Nephron (organoid): Measurements from ENCODE around the gene DNMT1.
A peak's percentile ranks its signal among the peaks of the same experiment; 100 is the strongest.

Experiments
- H3K27ac Mint-ChIP-seq, 3 experiments: 2 replicates each; pipeline ENCODE4 v1.8.0; 2020; ENCODE audit warnings: mixed read lengths in 3 of 3, mild to moderate bottlenecking in 2 of 3, moderate library complexity in 1 of 3
- H3K27me3 Mint-ChIP-seq: 2 replicates; pipeline ENCODE4 v1.8.0; 2021; ENCODE audit warnings: low read depth, mild to moderate bottlenecking, moderate library complexity, mixed read lengths
- H3K36me3 Mint-ChIP-seq: 2 replicates; pipeline ENCODE4 v1.8.0; 2020; ENCODE audit warnings: low read depth, mixed read lengths
- H3K4me1 Mint-ChIP-seq: 2 replicates; pipeline ENCODE4 v1.8.0; 2020; ENCODE audit warnings: mixed read lengths
- H3K4me3 Mint-ChIP-seq, 3 experiments: 2 replicates each; pipeline ENCODE4 v1.8.0; 2020; ENCODE audit warnings: mild to moderate bottlenecking in 3 of 3, mixed read lengths in 3 of 3, moderate library complexity in 2 of 3
- H3K9me3 Mint-ChIP-seq: 2 replicates; pipeline ENCODE4 v1.8.0; 2020; ENCODE audit warnings: mixed read lengths
- CTCF ChIP-seq, 3 experiments: fragments of 200-600 bp; sonication (generic); IDR thresholded peaks; one replicate each; pipeline ENCODE4 v1.5.0; 2021; ENCODE audit warnings: antibody characterized with exemption in 3 of 3; ENCODE audit not compliant: unreplicated experiment in 3 of 3

The DNMT1 gene

GRCh38 chr19:10113592-10113963 lies 81.2 kb downstream of the DNMT1 start:
- no peak overlapping the region for H3K27ac Mint-ChIP-seq
- no peaks in the 10 kb centered on the region for H3K4me1 Mint-ChIP-seq
- peaks cover 27% of the 10 kb centered on the region for H3K36me3 Mint-ChIP-seq
- TF ChIP-seq CTCF (IDR thresholded peaks at IDR 0.05; ENCODE audit: unreplicated experiment in 3 of 3), result no peak
- H3K27me3 Mint-ChIP-seq, result no peaks in the 10 kb centered on the region
- H3K9me3 Mint-ChIP-seq, result no peaks in the 10 kb centered on the region
- H3K4me3 Mint-ChIP-seq, result no peak overlapping the region

GRCh38 chr19:10112895-10113591 lies 81.7 kb downstream of the DNMT1 start:
- H3K4me3 Mint-ChIP-seq, result peak overlapping the region in 1 of 3 experiments; percentile 17
- TF ChIP-seq CTCF (IDR thresholded peaks at IDR 0.05; ENCODE audit: unreplicated experiment in 3 of 3), result peak; percentile 40 to 56 (median 50)
- H3K36me3 Mint-ChIP-seq, result peaks cover 27% of the 10 kb centered on the region
- H3K27ac Mint-ChIP-seq, result peak overlapping the region in 1 of 3 experiments; percentile 27
- no peaks in the 10 kb centered on the region for H3K4me1 Mint-ChIP-seq
- H3K27me3 Mint-ChIP-seq, result no peaks in the 10 kb centered on the region
- no peaks in the 10 kb centered on the region for H3K9me3 Mint-ChIP-seq

- peaks cover 26% of the 10 kb centered on the region for H3K36me3 Mint-ChIP-seq
- H3K9me3 Mint-ChIP-seq, result no peaks in the 10 kb centered on the region
- peak overlapping the region in 1 of 3 experiments; percentile 11 for H3K4me3 Mint-ChIP-seq
- no peaks in the 10 kb centered on the region for H3K27me3 Mint-ChIP-seq
- H3K4me1 Mint-ChIP-seq, result peaks cover 2% of the 10 kb centered on the region
- TF ChIP-seq CTCF (IDR thresholded peaks at IDR 0.05; ENCODE audit: unreplicated experiment in 3 of 3), result no peak
- H3K27ac Mint-ChIP-seq, result no peak overlapping the region
Observed at GRCh38 chr19:10112037-10112761, 82.6 kb downstream of the DNMT1 start.

- H3K36me3 Mint-ChIP-seq, result peaks cover 29% of the 10 kb centered on the region
- no peak for TF ChIP-seq CTCF (IDR thresholded peaks at IDR 0.05; ENCODE audit: unreplicated experiment in 3 of 3)
- H3K4me3 Mint-ChIP-seq, result peak within 1 kb of the TSS in 2 of 3 experiments; percentile 11 to 36
- no peaks in the 10 kb centered on the region for H3K27me3 Mint-ChIP-seq
- H3K4me1 Mint-ChIP-seq, result peaks cover 7% of the 10 kb centered on the region
- H3K27ac Mint-ChIP-seq, result no peak within 1 kb of the TSS
- no peaks in the 10 kb centered on the region for H3K9me3 Mint-ChIP-seq
Observed at GRCh38 chr19:10111405-10111811, 83.3 kb downstream of the DNMT1 start, which contains the start of gene P2RY11. Gene P2RY11 (plus strand): TSS chr19:10111693. CDS start chr19:10111722, 29 bp downstream.

GRCh38 chr19:10110972-10111317 lies 83.8 kb downstream of the DNMT1 start:
- Mint-ChIP-seq H3K27me3 (no peaks in the 10 kb centered on the region), H3K27ac (no peak overlapping the region), H3K36me3 (peaks cover 25% of the 10 kb centered on the region), H3K4me1 (peaks cover 7% of the 10 kb centered on the region), H3K9me3 (no peaks in the 10 kb centered on the region), H3K4me3 (no peak overlapping the region)
- no peak for TF ChIP-seq CTCF (IDR thresholded peaks at IDR 0.05; ENCODE audit: unreplicated experiment in 3 of 3)
